ENCODE measurements around the gene SERAC1. TPM values are rescaled to one million over a fixed set of nuclear protein-coding genes. Genes with fewer than 3 reads are reported as not detected.

SERAC1 gene
- total and polyA plus RNA-seq, 4 donors = 3.1 to 10.1 (median 4.8) TPM

DNA sequence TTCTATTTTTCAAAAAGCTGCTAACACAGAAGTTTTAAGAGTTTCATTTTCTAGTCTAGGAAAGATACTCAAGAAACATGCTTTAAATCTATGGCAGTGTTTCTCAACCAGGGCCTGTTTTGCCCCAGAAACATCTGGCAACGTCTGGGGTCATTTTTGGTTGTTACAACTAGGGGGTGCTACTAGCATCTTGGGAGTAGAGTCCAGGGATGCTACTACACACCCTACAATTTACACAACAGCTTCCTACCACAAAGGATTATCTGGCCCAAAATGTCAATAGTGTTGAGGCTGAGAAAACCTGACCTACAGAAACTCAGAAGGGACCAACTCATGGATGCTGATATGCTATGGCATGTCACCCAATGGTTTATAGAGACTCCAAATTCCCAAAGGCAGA lies 24.4 kb downstream of the SERAC1 start:
- no peak for DNase-seq
- Histone ChIP-seq H3K36me3 (ENCODE audit: control insufficient read depth in 4 of 4, insufficient read depth in 4 of 4, low read length in 4 of 4) (peaks cover 4 to 12% (median 8%) of the 10 kb centered on the region in 4 donors), H3K9me3 (ENCODE audit: control insufficient read depth in 4 of 4, insufficient read depth in 3 of 4, low read length in 3 of 4) (no peaks in the 10 kb centered on the region), H3K27me3 (ENCODE audit: control insufficient read depth in 3 of 3, insufficient read depth in 3 of 3, low read length in 2 of 3) (no peaks in the 10 kb centered on the region), H3K4me1 (ENCODE audit: control insufficient read depth in 5 of 5, insufficient read depth in 5 of 5, low read length in 5 of 5) (no peaks in the 10 kb centered on the region), H3K27ac (ENCODE audit: low read depth in 1 of 2, low read length in 1 of 2) (no peak overlapping the region), H3K9ac (ENCODE audit: insufficient read depth in 1 of 2, low read length in 2 of 2) (no peak overlapping the region), H3K4me3 (no peak overlapping the region)
- TF ChIP-seq, protein P1, sequence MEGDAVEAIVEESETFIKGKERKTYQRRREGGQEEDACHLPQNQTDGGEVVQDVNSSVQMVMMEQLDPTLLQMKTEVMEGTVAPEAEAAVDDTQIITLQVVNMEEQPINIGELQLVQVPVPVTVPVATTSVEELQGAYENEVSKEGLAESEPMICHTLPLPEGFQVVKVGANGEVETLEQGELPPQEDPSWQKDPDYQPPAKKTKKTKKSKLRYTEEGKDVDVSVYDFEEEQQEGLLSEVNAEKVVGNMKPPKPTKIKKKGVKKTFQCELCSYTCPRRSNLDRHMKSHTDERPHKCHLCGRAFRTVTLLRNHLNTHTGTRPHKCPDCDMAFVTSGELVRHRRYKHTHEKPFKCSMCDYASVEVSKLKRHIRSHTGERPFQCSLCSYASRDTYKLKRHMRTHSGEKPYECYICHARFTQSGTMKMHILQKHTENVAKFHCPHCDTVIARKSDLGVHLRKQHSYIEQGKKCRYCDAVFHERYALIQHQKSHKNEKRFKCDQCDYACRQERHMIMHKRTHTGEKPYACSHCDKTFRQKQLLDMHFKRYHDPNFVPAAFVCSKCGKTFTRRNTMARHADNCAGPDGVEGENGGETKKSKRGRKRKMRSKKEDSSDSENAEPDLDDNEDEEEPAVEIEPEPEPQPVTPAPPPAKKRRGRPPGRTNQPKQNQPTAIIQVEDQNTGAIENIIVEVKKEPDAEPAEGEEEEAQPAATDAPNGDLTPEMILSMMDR (IDR thresholded peaks at IDR 0.05; ENCODE audit: control extremely low read depth, extremely low read depth) = no peak
- no peak for ATAC-seq (ENCODE audit: insufficient read depth, low FRiP score)
- 52 to 67% methylated on average over 1 of the region's 1 CpG for WGBS, 2 donors

DNA sequence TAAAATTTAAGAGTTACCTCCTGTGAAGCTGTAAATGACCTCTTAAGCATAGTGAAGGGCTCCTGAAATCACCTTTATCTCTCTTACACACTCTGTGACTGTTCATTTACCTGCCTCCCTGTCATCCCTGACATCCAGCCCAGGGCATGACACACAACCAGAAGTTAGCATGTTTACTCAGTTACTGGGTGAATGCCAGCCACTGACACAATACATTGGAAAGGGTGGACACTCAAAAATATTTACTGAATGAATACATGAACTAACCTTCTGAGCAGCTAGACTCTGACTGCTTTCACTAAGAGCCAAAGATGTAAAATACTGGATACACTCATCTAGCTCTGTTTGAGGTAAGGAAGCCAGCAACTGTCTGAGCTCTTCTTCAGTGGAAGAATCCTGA lies 25.3 kb downstream of the SERAC1 start:
- Histone ChIP-seq H3K9ac (ENCODE audit: insufficient read depth in 1 of 2, low read length in 2 of 2) (no peak overlapping the region), H3K4me3 (no peak overlapping the region), H3K27ac (ENCODE audit: low read depth in 1 of 2, low read length in 1 of 2) (no peak overlapping the region), H3K4me1 (ENCODE audit: control insufficient read depth in 5 of 5, insufficient read depth in 5 of 5, low read length in 5 of 5) (no peaks in the 10 kb centered on the region), H3K36me3 (ENCODE audit: control insufficient read depth in 4 of 4, insufficient read depth in 4 of 4, low read length in 4 of 4) (peaks cover 4 to 13% (median 8%) of the 10 kb centered on the region in 4 donors), H3K9me3 (ENCODE audit: control insufficient read depth in 4 of 4, insufficient read depth in 3 of 4, low read length in 3 of 4) (no peaks in the 10 kb centered on the region), H3K27me3 (ENCODE audit: control insufficient read depth in 3 of 3, insufficient read depth in 3 of 3, low read length in 2 of 3) (no peaks in the 10 kb centered on the region)
- TF ChIP-seq, protein P1 (IDR thresholded peaks at IDR 0.05; ENCODE audit: control extremely low read depth, extremely low read depth) = no peak
- no peak for DNase-seq
- ATAC-seq (ENCODE audit: insufficient read depth, low FRiP score) = peak; percentile 53

DNA sequence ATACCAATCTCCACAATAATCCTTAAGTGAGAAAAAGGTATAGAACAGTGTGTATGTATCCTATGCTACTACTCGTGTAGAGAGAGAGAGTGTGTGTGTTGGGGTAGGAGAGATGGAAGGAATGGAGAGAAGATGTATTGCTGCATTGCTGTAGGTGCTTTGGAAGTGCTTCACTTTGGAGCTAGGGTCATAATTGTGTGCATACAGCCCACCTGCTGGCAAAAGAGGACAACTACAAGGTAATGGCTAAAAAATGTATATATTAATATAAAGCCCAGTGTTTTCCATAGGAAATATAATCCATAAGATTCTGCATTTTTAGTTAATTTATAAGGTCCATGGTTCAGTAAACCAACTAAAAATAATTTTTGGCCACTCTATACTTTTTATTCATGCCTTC lies 36.1 kb downstream of the SERAC1 start:
- 52 to 59% methylated on average over 1 of the region's 1 CpG for WGBS, 2 donors
- H3K9ac ChIP-seq (ENCODE audit: insufficient read depth in 1 of 2, low read length in 2 of 2) = no peak overlapping the region
- TF ChIP-seq, protein P1 (IDR thresholded peaks at IDR 0.05; ENCODE audit: control extremely low read depth, extremely low read depth) = no peak
- peak in 2 of 3 donors; percentile 31 to 34 for DNase-seq
- no peak overlapping the region for H3K27ac ChIP-seq (ENCODE audit: low read depth in 1 of 2, low read length in 1 of 2)
- no peak for ATAC-seq (ENCODE audit: insufficient read depth, low FRiP score)
- peaks cover 0 to 2% (median under 1%) of the 10 kb centered on the region in 4 donors for H3K36me3 ChIP-seq (ENCODE audit: control insufficient read depth in 4 of 4, insufficient read depth in 4 of 4, low read length in 4 of 4)
- H3K27me3 ChIP-seq (ENCODE audit: control insufficient read depth in 3 of 3, insufficient read depth in 3 of 3, low read length in 2 of 3) = no peaks in the 10 kb centered on the region
- H3K4me1 ChIP-seq (ENCODE audit: control insufficient read depth in 5 of 5, insufficient read depth in 5 of 5, low read length in 5 of 5) = no peaks in the 10 kb centered on the region
- no peaks in the 10 kb centered on the region for H3K9me3 ChIP-seq (ENCODE audit: control insufficient read depth in 4 of 4, insufficient read depth in 3 of 4, low read length in 3 of 4)
- H3K4me3 ChIP-seq = no peak overlapping the region

DNA sequence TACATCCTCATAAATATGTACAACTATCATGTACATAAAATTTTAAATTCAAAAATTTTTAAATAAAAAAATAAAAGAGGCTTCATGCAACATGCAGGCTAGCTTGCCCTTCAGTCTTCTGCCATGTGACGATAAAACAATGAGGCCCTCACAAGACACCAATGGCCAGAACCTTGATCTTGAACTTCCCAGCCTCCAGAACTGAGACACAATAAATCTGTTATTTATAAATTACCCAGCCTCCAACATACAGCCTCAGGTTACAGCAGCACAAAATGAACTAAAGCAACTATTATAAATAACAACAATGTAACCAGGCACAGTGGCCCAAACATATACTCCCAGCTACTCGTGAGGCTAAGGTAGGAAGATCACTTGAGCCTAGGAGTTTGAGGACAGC lies 42.8 kb downstream of the SERAC1 start:
- no peak overlapping the region for H3K9ac ChIP-seq (ENCODE audit: insufficient read depth in 1 of 2, low read length in 2 of 2)
- TF ChIP-seq, protein P1 (IDR thresholded peaks at IDR 0.05; ENCODE audit: control extremely low read depth, extremely low read depth) = no peak
- 93 to 97% methylated on average over 2 of the region's 2 CpGs for WGBS, 2 donors
- no peak overlapping the region for H3K4me3 ChIP-seq
- DNase-seq (no peak), ATAC-seq (ENCODE audit: insufficient read depth, low FRiP score) (no peak)
- H3K36me3 ChIP-seq (ENCODE audit: control insufficient read depth in 4 of 4, insufficient read depth in 4 of 4, low read length in 4 of 4) = peaks cover 0 to 15% (median 4%) of the 10 kb centered on the region in 4 donors
- no peak overlapping the region for H3K27ac ChIP-seq (ENCODE audit: low read depth in 1 of 2, low read length in 1 of 2)
- no peaks in the 10 kb centered on the region for H3K27me3 ChIP-seq (ENCODE audit: control insufficient read depth in 3 of 3, insufficient read depth in 3 of 3, low read length in 2 of 3)
- no peaks in the 10 kb centered on the region for H3K4me1 ChIP-seq (ENCODE audit: control insufficient read depth in 5 of 5, insufficient read depth in 5 of 5, low read length in 5 of 5)
- H3K9me3 ChIP-seq (ENCODE audit: control insufficient read depth in 4 of 4, insufficient read depth in 3 of 4, low read length in 3 of 4) = no peaks in the 10 kb centered on the region

Measured in lung (tissue), 12 donors.